Stimulated activated CD8-positive, alpha-beta memory T cell treated with anti-CD3 and anti-CD28 coated beads, Interleukin-4, amount 100 ng/mL, for 4 hours (primary cell): Measurements from ENCODE around the gene SIGLEC15.

Experiments used
- DNase-seq, 2 donors: peaks; one replicate each; pipeline ENCODE4 v3.0.0-alpha.2; 2020; ENCODE audit warnings: low read depth in 2 of 2, low spot score in 1 of 2

SIGLEC15 gene

GRCh38 chr18:45877403-45877802, 51.9 kb downstream of the SIGLEC15 start:
- DNase-seq = no peak

DNA sequence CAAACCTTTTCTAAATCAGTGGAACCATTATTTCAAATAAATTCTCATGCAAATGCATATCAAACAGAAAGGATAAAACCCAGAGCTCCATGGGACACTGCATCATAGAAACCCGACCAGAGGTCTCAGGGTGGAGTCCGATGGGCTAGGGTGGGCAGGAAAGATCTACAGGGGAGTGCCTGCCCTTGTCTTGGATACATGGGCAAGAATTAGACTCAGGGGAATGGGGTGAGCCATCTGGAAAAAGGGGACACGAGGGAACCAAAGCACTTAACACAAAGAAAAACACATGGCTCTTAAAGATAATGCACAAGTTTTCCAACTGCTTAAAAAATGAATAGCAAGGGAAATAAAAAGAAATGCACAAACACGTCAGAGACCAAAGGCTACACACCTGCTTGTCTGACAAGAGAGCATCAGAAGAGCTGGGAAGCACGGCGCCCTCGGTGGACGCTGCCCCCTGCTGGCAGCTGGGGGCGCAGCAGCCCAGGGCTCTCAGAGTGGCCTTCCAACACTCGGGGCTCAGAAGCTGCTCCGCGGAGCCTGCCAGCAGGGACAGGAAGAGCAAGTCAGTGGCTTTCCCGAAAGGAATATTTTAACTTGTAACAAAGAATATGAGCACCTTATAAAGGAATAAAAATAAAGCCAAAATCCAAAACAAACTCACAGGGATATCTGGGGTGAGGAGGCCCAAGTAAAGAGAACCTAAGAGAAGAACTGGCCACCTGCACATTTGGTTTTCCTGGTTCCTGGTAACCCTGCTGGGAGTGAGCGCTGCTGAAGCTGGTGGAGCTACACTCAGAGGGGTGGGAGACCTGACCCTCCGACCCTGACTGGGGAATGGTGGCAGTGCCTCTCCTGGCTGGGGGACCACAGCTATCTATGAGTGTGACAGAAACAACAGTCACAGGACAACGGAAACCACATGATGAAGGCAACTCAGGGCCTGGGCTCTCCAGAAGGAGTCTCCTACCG, 54.5 kb downstream of the SIGLEC15 start:
- DNase-seq = peak; percentile 34 to 51

GRCh38 chr18:45880876-45881558, 55.5 kb downstream of the SIGLEC15 start:
- no peak for DNase-seq

- no peak for DNase-seq
Observed at GRCh38 chr18:45887585-45887984, 62.1 kb downstream of the SIGLEC15 start.

GRCh38 chr18:45889419-45890064, 64.1 kb downstream of the SIGLEC15 start:
- DNase-seq = no peak

DNA sequence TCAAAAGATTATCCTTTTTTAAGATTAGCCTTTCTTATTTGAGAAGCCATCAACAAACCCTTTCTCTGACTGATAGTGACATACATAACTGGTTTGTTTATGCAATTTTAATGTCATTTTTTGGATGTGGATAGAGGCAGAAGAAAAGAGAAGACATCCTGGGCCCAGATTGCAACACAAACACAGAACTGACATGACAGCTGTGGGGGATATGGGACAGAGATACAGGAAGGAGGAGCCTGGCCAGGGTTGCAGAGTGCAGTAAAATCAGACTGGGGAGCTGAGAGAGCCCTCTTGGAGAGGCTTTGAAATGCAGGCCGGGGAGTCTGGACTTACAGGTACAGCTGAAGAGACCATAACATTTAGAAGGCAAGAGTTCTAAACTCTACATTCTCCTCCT, 65.1 kb downstream of the SIGLEC15 start:
- no peak for DNase-seq

DNA sequence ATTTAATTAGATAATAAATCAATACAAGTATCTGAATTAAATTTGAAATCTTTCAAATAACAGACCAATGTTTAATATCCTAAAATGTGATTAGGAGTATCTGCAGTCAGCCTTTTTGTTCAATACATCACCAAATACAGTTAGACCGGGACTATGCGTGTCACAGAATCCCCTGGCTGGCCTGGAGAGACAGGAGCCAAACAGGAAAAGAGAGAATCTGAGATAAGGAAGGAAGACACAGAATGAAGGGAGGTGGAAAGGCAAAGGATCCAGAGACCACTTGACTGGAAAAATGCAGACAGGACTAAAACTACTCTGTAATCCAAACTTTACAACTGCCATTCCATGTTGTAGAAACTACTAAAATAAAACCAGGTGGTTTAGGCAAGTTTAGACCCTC, 66.3 kb downstream of the SIGLEC15 start:
- DNase-seq = no peak
